Measurements from ENCODE around the gene CKAP2L.

DNA sequence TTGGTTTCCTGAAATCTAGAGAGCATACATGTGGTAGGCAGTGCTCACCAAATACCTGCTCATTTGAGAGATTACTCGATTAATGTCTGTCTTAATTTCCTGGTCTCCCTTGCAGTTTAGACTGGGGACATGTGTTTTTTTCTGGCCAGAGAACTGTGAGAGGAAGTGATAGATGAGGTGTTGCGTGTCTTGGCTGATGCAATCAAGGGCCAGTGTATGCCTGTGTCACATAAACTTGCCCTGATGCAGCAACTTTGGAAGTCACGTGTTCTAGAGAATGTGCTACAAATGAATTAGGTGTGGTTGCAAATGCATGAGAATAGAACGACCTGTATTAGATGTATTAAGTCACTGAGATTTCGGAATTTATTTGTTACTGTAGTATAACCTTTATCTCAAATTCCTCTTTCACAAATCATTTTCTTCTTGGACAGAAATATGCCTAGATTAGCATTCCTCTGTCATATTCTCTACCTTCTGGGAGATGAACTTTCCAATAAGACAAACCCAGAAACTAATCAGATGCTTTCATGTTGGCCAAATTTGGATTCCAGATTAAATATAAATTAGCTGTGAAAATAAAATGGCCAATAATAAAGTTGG lies 29.8 kb upstream of the CKAP2L start:
- no peak for TF ChIP-seq CTCF (IDR thresholded peaks at IDR 0.05)
- no peak for TF ChIP-seq EP300 (IDR thresholded peaks at IDR 0.05)

Data from suprapubic skin (tissue), 3 donors.